Lower leg skin (tissue), 3 donors: Measurements from ENCODE around the gene DPP10.

Source experiments
- CTCF ChIP-seq, 3 donors: fragments of 450-650 bp; IDR thresholded peaks; one replicate each; pipeline ENCODE4 v1.5.1; 2016; ENCODE audit warnings: antibody characterized with exemption in 3 of 3, mild to moderate bottlenecking in 3 of 3, moderate library complexity in 2 of 3
- POLR2A ChIP-seq, 2 donors: fragments of 450-650 bp; IDR thresholded peaks; one replicate each; pipeline ENCODE4 v1.6.1; 2016 to 2017; ENCODE audit warnings: antibody characterized with exemption in 2 of 2, mild to moderate bottlenecking in 1 of 2, moderate library complexity in 1 of 2

GRCh38 chr2:114859726-114860510 lies 417.5 kb downstream of the DPP10 start:
- no peak for TF ChIP-seq CTCF (IDR thresholded peaks at IDR 0.05)
- no peak for TF ChIP-seq POLR2A (IDR thresholded peaks at IDR 0.05)
